CD14-positive monocyte (primary cell): Measurements from ENCODE around the gene THY1. TPM values are rescaled to one million over a fixed set of nuclear protein-coding genes. Genes with fewer than 3 reads are reported as not detected.

ENCODE experiments used
- DNase-seq, 3 donors: peaks; one replicate each; pipeline ENCODE4 v3.0.0-alpha.2; 2011 to 2022
- H2AFZ ChIP-seq: 2 replicates; pipeline ENCODE4 v1.6.0; 2012; ENCODE audit warnings: mild to moderate bottlenecking, low read depth, low read length, inconsistent platforms; ENCODE audit not compliant: insufficient read depth, poor library complexity, severe bottlenecking
- H3K27ac ChIP-seq, 2 donors: 1 replicate in 1 of 2; 2 replicates in 1 of 2; pipeline ENCODE4 v1.5.1; 2012 to 2013; ENCODE audit warnings: low read length in 2 of 2, control low read depth in 1 of 2, inconsistent platforms in 1 of 2, low read depth in 1 of 2, mild to moderate bottlenecking in 1 of 2
- H3K27me3 ChIP-seq, 2 donors: one replicate each; pipeline versions ENCODE4 v1.6.0 to v1.6.1; 2011 to 2013; ENCODE audit warnings: low read length in 2 of 2; ENCODE audit not compliant: control insufficient read depth in 2 of 2, insufficient read depth in 2 of 2
- H3K36me3 ChIP-seq, 2 donors: replicated peaks in 1 of 2; 1 replicate in 1 of 2; 2 replicates in 1 of 2; pipeline versions ENCODE4 v1.5.1 to v1.6.1; 2012 to 2013; ENCODE audit warnings: low read length in 2 of 2, control low read depth in 1 of 2, inconsistent platforms in 1 of 2, mild to moderate bottlenecking in 1 of 2; ENCODE audit not compliant: insufficient read depth in 2 of 2, control insufficient read depth in 1 of 2
- H3K4me1 ChIP-seq, 2 donors: 1 replicate in 1 of 2; 2 replicates in 1 of 2; pipeline versions ENCODE4 v1.5.1 to v1.6.1; 2012 to 2013; ENCODE audit warnings: low read length in 2 of 2, control low read depth in 1 of 2, inconsistent platforms in 1 of 2, mild to moderate bottlenecking in 1 of 2, moderate library complexity in 1 of 2; ENCODE audit not compliant: insufficient read depth in 2 of 2, control insufficient read depth in 1 of 2
- H3K4me2 ChIP-seq: replicated peaks from 2 replicates; pipeline ENCODE3; 2012; ENCODE audit warnings: low read length, moderate library complexity, mild to moderate bottlenecking; ENCODE audit not compliant: poor library complexity, severe bottlenecking; ENCODE audit errors: extremely low read depth
- H3K4me3 ChIP-seq, 3 experiments: fragments of 200-600 bp in 1 of 3; sonication (generic) in 1 of 3; replicated peaks in 1 of 3; 1 replicate in 2 of 3; 2 replicates in 1 of 3; pipeline ENCODE4 v1.5.1; 2011 to 2013; ENCODE audit warnings: low read length in 3 of 3, mild to moderate bottlenecking in 3 of 3, control low read depth in 2 of 3, low read depth in 2 of 3, inconsistent platforms in 1 of 3, moderate library complexity in 1 of 3
- H3K79me2 ChIP-seq: 2 replicates; pipeline ENCODE4 v1.6.0; 2012; ENCODE audit warnings: mild to moderate bottlenecking, control low read depth, inconsistent platforms, low read length, moderate library complexity; ENCODE audit not compliant: insufficient read depth
- H3K9ac ChIP-seq: 2 replicates; pipeline ENCODE4 v1.6.0; 2017; ENCODE audit warnings: low read length, mild to moderate bottlenecking; ENCODE audit not compliant: insufficient read depth, poor library complexity, severe bottlenecking
- H3K9me3 ChIP-seq, 2 donors: replicated peaks in 1 of 2; 1 replicate in 1 of 2; 2 replicates in 1 of 2; pipeline versions ENCODE4 v1.5.1 to v1.6.1; 2012 to 2013; ENCODE audit warnings: low read length in 2 of 2, control low read depth in 1 of 2; ENCODE audit not compliant: control insufficient read depth in 1 of 2, insufficient read depth in 1 of 2
- H4K20me1 ChIP-seq: 2 replicates; pipeline ENCODE4 v1.6.0; 2012; ENCODE audit warnings: mild to moderate bottlenecking, low read length, control low read depth, moderate library complexity; ENCODE audit not compliant: insufficient read depth
- H3K27ac Mint-ChIP-seq, 7 donors: one replicate each; pipeline ENCODE4 v1.8.0; 2020; ENCODE audit warnings: mild to moderate bottlenecking in 7 of 7, mixed read lengths in 7 of 7, moderate library complexity in 6 of 7, inconsistent platforms in 2 of 7
- H3K27me3 Mint-ChIP-seq, 3 donors: one replicate each; pipeline ENCODE4 v1.8.0; 2021 to 2022; ENCODE audit warnings: low read depth in 3 of 3, mild to moderate bottlenecking in 3 of 3, mixed read lengths in 3 of 3, moderate library complexity in 3 of 3, inconsistent platforms in 1 of 3
- H3K36me3 Mint-ChIP-seq, 2 donors: one replicate each; pipeline ENCODE4 v1.8.0; 2020; ENCODE audit warnings: mixed read lengths in 2 of 2, inconsistent platforms in 1 of 2, mild to moderate bottlenecking in 1 of 2
- H3K4me1 Mint-ChIP-seq: one replicate; pipeline ENCODE4 v1.8.0; 2020; ENCODE audit warnings: mild to moderate bottlenecking, mixed read lengths
- H3K4me3 Mint-ChIP-seq, 2 donors: one replicate each; pipeline ENCODE4 v1.8.0; 2020; ENCODE audit warnings: mild to moderate bottlenecking in 2 of 2, mixed read lengths in 2 of 2, moderate library complexity in 1 of 2
- H3K9me3 Mint-ChIP-seq, 7 donors: one replicate each; pipeline ENCODE4 v1.8.0; 2020 to 2022; ENCODE audit warnings: mixed read lengths in 7 of 7, mild to moderate bottlenecking in 6 of 7, moderate library complexity in 6 of 7, inconsistent platforms in 2 of 7
- WGBS: methylation state at CpG from one replicate; pipeline ENCODE4 v1.1.5; 2013; ENCODE audit warnings: missing lambda C conversion rate; ENCODE audit not compliant: insufficient coverage; 5-methylcytosine and 5-hydroxymethylcytosine counted together
- intact Hi-C, 2 donors: fragments of 100-400 bp; cut with micrococcal nuclease; formaldehyde crosslinking; loops; one replicate each; pipeline versions ENCODE4 v1.15.0 to v1.15.1; 2023
- polyA plus RNA-seq, 3 donors: library from polyadenylated mRNA; depleted of rRNA in 1 of 3; unstranded in 2 of 3; stranded (reverse) in 1 of 3; fragments of 300-500 nt in 2 of 3; fragments of >200 nt in 1 of 3; fragmentation: Illumina TruSeq in 2 of 3; gene quantifications; 1 replicate in 2 of 3; 2 replicates in 1 of 3; pipeline ENCODE4 v1.2.3, GENCODE V29; 2012 to 2021
- TF ChIP-seq, protein P1 (sequence below): fragments of 200-600 bp; IDR thresholded peaks from one replicate; pipeline ENCODE4 v1.8.0; 2022; ENCODE audit warnings: antibody characterized with exemption, mild to moderate bottlenecking

THY1 gene
- polyA plus RNA-seq, 3 donors: not detected

- H3K4me3 Mint-ChIP-seq: no peak overlapping the region
- peaks cover 8 to 23% (median 13%) of the 10 kb centered on the region in 3 donors for H3K27me3 Mint-ChIP-seq
- Histone ChIP-seq H3K79me2 (no peaks in the 10 kb centered on the region), H4K20me1 (no peaks in the 10 kb centered on the region), H2AFZ (no peak overlapping the region), H3K4me1 (no peaks in the 10 kb centered on the region), H3K27ac (no peak overlapping the region), H3K9me3 (peaks cover 0 to 3% of the 10 kb centered on the region in 2 donors), H3K9ac (no peak overlapping the region), H3K27me3 (peaks cover 0 to 6% of the 10 kb centered on the region in 2 donors), H3K4me3 (no peak overlapping the region), H3K36me3 (no peaks in the 10 kb centered on the region), H3K4me2 (no peak overlapping the region)
- no peak for DNase-seq
- 83% methylated on average over 6 of the region's 8 CpGs for WGBS
- H3K9me3 Mint-ChIP-seq: peaks cover 0 to 12% (median 3%) of the 10 kb centered on the region in 7 donors
- intact Hi-C loops: no loop called here
- H3K4me1 Mint-ChIP-seq: peaks cover 4% of the 10 kb centered on the region
- TF ChIP-seq, protein P1, sequence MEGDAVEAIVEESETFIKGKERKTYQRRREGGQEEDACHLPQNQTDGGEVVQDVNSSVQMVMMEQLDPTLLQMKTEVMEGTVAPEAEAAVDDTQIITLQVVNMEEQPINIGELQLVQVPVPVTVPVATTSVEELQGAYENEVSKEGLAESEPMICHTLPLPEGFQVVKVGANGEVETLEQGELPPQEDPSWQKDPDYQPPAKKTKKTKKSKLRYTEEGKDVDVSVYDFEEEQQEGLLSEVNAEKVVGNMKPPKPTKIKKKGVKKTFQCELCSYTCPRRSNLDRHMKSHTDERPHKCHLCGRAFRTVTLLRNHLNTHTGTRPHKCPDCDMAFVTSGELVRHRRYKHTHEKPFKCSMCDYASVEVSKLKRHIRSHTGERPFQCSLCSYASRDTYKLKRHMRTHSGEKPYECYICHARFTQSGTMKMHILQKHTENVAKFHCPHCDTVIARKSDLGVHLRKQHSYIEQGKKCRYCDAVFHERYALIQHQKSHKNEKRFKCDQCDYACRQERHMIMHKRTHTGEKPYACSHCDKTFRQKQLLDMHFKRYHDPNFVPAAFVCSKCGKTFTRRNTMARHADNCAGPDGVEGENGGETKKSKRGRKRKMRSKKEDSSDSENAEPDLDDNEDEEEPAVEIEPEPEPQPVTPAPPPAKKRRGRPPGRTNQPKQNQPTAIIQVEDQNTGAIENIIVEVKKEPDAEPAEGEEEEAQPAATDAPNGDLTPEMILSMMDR: no peak
- no peaks in the 10 kb centered on the region for H3K36me3 Mint-ChIP-seq
- no peak overlapping the region for H3K27ac Mint-ChIP-seq
Measured at GRCh38 chr11:119471329-119471728, 48.4 kb upstream of the THY1 start.

DNA sequence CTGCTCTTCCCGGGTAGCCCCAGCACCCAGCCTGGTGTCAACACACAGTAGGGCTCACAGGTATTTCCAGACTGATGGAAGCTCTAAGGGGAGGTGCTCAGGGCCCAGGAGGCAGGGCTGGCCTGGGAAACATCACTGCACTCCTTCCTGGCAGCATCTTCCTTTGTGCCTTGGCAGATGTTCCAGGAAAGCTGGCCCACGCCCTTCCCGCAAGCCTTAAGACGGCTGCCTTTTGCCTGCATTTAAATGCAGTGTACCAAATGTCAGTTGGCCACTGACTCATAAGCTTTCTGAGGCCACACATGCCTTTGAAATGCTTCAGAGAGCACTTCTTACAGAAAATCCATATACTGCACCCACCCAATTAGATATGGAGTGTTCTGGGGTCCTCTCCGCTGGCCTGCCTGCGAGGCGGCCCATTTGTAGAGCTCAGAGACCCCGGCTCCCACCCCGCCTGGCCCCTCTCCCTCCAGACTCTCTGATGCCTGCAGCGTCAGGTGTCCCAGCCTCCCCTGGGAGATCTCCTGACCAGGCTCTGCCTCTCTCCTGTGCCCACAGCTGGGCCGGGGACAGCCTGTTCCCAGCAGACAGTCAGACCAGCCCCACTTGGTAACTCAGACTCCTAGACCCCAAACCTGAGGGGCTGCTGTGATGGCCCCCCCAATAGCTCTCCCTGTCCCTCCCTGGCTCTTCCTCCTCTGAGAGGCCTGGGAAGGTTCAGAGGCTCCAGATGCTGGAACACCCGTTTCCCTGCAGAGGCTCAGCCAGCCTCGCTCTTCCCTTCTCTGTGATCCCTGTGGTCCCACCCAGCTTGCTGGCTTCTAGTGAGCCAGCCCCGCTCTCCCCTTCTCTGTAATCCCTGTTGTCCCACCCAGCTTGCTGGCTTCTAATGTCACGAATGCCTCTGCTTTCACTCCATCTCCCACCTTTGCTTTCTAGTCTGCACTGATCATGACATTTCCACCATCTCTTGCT, 47.6 kb upstream of the THY1 start:
- no peak for DNase-seq
- TF ChIP-seq, protein P1: no peak
- no peak overlapping the region for H3K27ac Mint-ChIP-seq
- no peak overlapping the region for H3K9ac ChIP-seq
- H3K9me3 ChIP-seq: peaks cover 0 to 3% of the 10 kb centered on the region in 2 donors
- H3K4me1 ChIP-seq: no peaks in the 10 kb centered on the region
- H3K4me1 Mint-ChIP-seq: peaks cover 4% of the 10 kb centered on the region
- no peak overlapping the region for H2AFZ ChIP-seq
- intact Hi-C loops: no loop called here
- no peak overlapping the region for H3K4me2 ChIP-seq
- no peak overlapping the region for H3K27ac ChIP-seq
- no peaks in the 10 kb centered on the region for H3K36me3 Mint-ChIP-seq
- 88% methylated on average over 11 of the region's 15 CpGs for WGBS
- no peak overlapping the region for H3K4me3 Mint-ChIP-seq
- H3K36me3 ChIP-seq: no peaks in the 10 kb centered on the region
- H3K4me3 ChIP-seq: no peak overlapping the region
- no peaks in the 10 kb centered on the region for H4K20me1 ChIP-seq
- no peaks in the 10 kb centered on the region for H3K79me2 ChIP-seq
- H3K27me3 Mint-ChIP-seq: peaks cover 6 to 19% (median 13%) of the 10 kb centered on the region in 3 donors
- peaks cover 0 to 10% of the 10 kb centered on the region in 2 donors for H3K27me3 ChIP-seq
- H3K9me3 Mint-ChIP-seq: peaks cover 0 to 17% (median 7%) of the 10 kb centered on the region in 7 donors
